GM12891 (cell line): ENCODE measurements around the gene GPR151.

Source experiments
- DNase-seq: peaks from one replicate; pipeline ENCODE4 v3.0.0; 2011; ENCODE audit warnings: low spot score; ENCODE audit not compliant: insufficient read length
- FAIRE-seq: peaks from 2 replicates; lab custom pipeline; 2011; peaks lifted over from hg19 to GRCh38; lab: Jason Lieb, UNC
- PAX5 ChIP-seq: IDR thresholded peaks from 2 replicates; pipeline ENCODE4 v1.6.1; 2011; ENCODE audit warnings: low read length, moderate library complexity, mild to moderate bottlenecking; ENCODE audit not compliant: insufficient read depth, severe bottlenecking
- POLR2A ChIP-seq: IDR thresholded peaks from 2 replicates; pipeline ENCODE4 v1.6.1; 2011; ENCODE audit warnings: low read depth, low read length, control low read depth
- POLR2AphosphoS5 ChIP-seq: IDR thresholded peaks from 2 replicates; pipeline ENCODE4 v1.6.1; 2011; ENCODE audit warnings: low read depth, low read length, control low read depth
- POU2F2 ChIP-seq: IDR thresholded peaks from 2 replicates; pipeline ENCODE4 v1.6.1; 2011; ENCODE audit warnings: low read depth, mild to moderate bottlenecking, control low read depth, low read length, moderate library complexity
- SPI1 ChIP-seq: IDR thresholded peaks from 2 replicates; pipeline ENCODE4 v1.6.1; 2011; ENCODE audit warnings: low read depth, low read length, control low read depth
- TAF1 ChIP-seq: IDR thresholded peaks from 2 replicates; pipeline ENCODE4 v1.6.1; 2011; ENCODE audit warnings: low read depth, low read length, control low read depth

Gene GPR151

DNA sequence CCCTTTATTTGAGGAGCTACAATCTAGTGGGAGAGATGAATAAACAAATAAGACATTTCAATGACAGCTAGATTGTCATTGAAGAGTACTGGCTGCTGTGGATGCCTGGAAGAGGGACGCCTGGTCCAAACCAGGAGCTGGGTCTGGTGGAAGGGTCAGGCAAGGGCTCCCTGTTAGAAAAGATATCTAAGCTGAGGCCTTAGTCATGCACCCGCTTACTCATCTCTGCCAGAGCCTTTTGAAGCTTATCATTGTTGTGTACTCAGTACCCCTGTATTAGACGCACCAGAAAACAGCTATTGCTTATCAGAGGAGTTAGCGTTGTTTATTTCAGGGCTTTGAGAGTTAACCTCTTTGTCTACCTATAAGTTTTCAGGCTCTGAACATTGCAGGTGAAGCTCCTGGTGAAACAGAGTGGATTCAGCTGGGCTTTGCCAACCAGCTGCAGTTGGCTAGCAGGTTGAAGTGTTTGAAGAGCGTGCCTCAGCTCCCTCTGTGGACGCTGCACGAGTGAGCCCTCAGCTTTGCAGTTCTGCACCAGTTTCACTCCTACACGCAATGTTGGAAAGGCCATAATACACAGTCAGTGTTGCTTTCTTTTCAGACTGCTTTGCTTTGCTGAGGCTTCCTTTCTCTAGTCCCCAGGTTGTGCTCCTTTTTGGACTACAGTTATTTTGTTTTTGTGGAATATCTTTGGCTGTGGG, 5.6 kb upstream of the GPR151 start:
- TF ChIP-seq PAX5 (no peak), POLR2A (no peak), TAF1 (no peak), POLR2AphosphoS5 (no peak), POU2F2 (no peak), SPI1 (no peak)
- DNase-seq (no peak), FAIRE-seq (no peak)

GRCh38 chr5:146520731-146521130, 4.7 kb upstream of the GPR151 start:
- TF ChIP-seq POLR2AphosphoS5: no peak
- no peak for TF ChIP-seq PAX5
- TF ChIP-seq TAF1: no peak
- no peak for TF ChIP-seq SPI1
- no peak for TF ChIP-seq POLR2A
- no peak for TF ChIP-seq POU2F2
- FAIRE-seq (no peak), DNase-seq (no peak)

DNA sequence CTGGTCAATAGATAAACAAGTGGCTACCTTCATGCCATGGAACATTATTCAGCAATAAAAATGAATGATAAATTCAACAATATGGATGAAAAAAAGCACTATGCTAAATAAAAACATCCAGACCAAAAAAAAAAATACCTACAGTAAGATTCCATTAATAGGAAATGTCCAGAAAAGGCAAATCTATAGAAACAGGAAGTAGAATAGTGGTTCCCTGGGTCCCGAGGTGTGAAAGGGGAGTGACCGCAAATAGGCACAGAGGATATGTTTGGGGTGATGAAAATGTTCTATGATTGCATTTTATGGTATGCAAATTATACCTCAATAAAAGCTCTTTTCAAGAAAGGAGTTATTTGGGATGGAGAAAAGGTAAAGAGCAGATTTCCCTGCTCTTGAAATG, 3.6 kb upstream of the GPR151 start:
- TF ChIP-seq POLR2A: no peak
- TF ChIP-seq PAX5: no peak
- TF ChIP-seq TAF1: no peak
- TF ChIP-seq SPI1: no peak
- no peak for TF ChIP-seq POU2F2
- no peak for TF ChIP-seq POLR2AphosphoS5
- DNase-seq (no peak), FAIRE-seq (no peak)

DNA sequence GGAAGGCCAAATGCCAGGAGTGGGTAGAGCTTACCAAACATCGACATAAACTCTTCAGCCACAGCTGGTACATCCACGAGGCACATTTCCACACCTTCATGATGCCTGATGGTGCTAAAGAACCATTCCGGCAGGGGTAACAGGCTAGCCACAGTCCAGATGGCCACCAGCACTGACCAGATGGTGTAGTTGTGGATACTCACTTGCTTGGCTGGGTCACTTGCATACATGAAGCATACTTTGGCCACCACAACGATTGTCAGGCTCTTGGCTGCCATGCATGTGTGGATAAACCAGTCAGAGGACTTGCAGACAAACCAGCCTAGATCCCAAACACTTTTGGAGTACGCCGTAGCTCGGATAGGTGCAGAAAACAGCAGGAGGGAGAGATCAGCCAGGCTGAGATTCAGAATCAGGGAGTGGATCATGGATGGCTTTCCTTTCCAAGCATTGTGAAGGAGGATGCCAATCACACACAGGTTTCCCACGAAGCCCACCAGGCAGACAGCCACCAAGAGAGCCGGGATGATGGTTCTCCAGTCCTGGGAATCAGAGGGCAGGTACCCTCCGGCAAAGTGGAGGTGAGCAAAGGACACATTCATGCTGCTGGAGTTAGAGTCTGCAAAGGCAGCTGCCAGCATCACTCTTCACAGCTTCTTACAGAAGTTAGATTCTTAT, 378 bp downstream of the GPR151 start:
- no peak for TF ChIP-seq POLR2AphosphoS5
- TF ChIP-seq POLR2A: no peak
- no peak for TF ChIP-seq POU2F2
- DNase-seq: no peak
- no peak for FAIRE-seq

- TF ChIP-seq POLR2AphosphoS5 (no peak), POLR2A (no peak), SPI1 (no peak), TAF1 (no peak), POU2F2 (no peak), PAX5 (no peak)
- DNase-seq (no peak), FAIRE-seq (no peak)
Measured at GRCh38 chr5:146514575-146514974, 1.4 kb downstream of the GPR151 start.

- FAIRE-seq: no peak
- TF ChIP-seq POLR2A (no peak), SPI1 (no peak), POU2F2 (no peak), PAX5 (no peak), POLR2AphosphoS5 (no peak), TAF1 (no peak)
Measured at GRCh38 chr5:146513462-146513861, 2.5 kb downstream of the GPR151 start.

GRCh38 chr5:146510559-146511125, 5.3 kb downstream of the GPR151 start:
- TF ChIP-seq POU2F2 (no peak), PAX5 (no peak), SPI1 (no peak)
- DNase-seq: no peak
- FAIRE-seq: no peak

More at GRCh38 chr5:146513462-146513861, 2.5 kb downstream of the GPR151 start:
- DNase-seq: no peak

DNA sequence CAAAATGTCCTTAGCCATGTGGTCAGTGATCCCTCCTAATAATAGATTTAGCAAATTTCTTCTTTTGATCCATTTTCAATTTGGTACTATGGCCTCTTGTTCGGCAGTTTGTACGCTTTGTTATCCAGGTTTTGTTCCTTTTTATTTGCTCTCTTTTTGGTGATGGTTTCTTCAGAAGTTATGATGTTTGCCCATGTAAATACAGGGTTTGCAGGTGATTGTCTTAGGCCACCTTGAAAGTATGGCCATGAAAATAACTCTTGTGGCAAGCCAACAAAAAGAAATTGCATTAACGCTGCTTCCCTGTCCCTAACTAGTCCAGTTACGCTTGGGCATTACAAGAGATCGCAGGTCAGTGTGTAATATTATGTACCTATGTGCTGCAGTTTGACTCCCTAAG, 8.6 kb downstream of the GPR151 start:
- no peak for FAIRE-seq
- DNase-seq: no peak
- TF ChIP-seq PAX5: no peak
- no peak for TF ChIP-seq TAF1
- no peak for TF ChIP-seq POLR2A
- TF ChIP-seq SPI1: no peak
- no peak for TF ChIP-seq POLR2AphosphoS5
- TF ChIP-seq POU2F2: no peak

DNA sequence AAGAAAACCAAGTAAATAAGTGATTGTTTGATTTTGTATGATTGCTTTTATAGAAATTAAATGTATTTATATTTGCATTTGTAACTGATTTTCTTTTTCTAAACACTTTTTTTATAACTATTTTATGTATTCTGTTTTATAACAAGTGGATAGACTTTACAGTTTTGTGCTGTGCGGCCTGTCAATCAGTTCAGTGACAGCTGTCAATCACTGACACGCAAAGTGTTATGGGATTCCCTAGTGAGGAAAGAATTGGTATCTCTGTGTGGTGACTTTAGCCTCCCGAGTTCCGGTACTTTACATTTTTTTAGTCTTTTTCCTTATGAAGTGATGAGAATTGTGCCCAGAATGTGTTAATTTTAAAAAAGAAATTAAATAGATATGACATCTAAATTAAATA, 16.3 kb downstream of the GPR151 start:
- FAIRE-seq: no peak
- no peak for DNase-seq
- TF ChIP-seq POLR2AphosphoS5 (no peak), TAF1 (no peak)

DNA sequence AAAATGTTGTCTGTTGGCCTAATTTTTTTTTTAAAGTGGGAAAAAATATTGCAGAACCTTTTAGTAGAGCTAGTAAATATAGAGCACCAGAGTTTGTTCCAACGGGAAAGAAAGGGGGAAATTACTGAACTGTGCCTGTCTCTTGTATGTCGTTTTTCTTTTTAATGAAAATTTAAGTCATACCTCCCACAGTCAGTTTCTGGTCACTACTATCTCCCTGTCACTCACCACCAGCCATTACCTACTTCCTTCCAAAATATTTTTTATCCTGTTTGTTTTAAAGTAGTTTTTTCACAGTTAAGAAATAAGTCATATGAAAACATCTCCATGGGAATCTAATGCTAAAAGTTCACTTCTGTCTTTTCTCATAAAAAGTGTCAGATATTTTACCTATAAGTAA, 21.3 kb downstream of the GPR151 start:
- no peak for TF ChIP-seq PAX5
- no peak for TF ChIP-seq SPI1
- TF ChIP-seq POLR2AphosphoS5: no peak
- TF ChIP-seq POLR2A: no peak
- no peak for TF ChIP-seq POU2F2
- TF ChIP-seq TAF1: no peak
- FAIRE-seq: no peak
- no peak for DNase-seq
